HG03354 (cell line): ENCODE results near the gene OR7C2.
"Not testable (repeated sequence)": the region's sequence is repeated elsewhere in the genome, so short reads cannot be mapped to it uniquely, and the experiment has no call there.

ENCODE experiments used
- ATAC-seq: cut with Tn5 transposase; IDR thresholded peaks from one replicate; pipeline ENCODE4 v1.9.1; 2021; ENCODE audit warnings: mild to moderate bottlenecking; ENCODE audit not compliant: unreplicated experiment, poor library complexity, severe bottlenecking

Gene OR7C2

DNA sequence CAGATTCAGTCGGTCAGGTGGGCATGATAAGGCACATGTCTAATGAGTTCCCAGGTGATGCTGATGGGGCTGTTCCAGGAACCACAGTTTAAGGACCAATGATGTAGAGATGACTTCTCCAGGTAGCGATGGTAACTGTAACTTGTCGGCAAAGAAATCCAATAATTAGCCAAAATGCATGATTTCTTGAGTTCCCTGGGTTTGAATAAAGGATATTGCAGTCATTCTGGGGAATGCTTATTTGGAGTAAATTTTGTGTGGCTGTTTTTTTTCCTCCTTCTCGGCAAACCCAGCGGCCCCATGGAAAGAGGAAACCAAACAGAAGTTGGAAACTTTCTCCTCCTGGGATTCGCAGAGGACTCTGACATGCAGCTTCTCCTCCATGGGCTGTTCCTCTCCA, at the start of gene OR7C2:
Gene OR7C2 (plus strand): TSS at position 301 of the 400 bp plus-strand sequence. CDS start 0 bp downstream, at position 301.
- ATAC-seq: no peak

DNA sequence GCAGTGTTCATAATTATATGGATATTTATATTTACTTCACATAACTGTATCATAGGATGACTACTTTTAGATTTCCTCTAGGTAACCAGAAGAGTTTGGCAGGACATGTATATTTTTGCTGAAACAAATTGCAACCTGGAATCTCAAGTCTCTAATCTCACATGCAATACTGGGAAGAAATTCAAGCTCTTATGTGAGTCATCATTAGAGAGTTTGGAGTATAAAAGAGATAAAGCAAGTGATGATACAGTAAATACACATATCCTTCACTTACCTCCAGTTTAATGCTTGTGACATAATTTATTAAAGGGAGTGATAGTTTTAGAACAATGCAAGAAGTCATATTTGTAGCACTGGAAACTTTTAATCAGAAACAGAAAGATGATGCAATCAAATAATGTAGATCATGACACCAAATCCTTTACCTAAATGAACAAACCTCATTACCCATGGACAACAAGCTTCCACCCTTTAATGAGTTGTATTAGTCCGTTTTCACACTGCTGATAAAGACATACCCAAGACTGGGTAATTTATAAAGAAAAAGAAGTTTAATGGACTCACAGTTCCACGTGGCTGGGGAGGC, 39.5 kb upstream of the OR7C2 start:
- ATAC-seq: no peak

DNA sequence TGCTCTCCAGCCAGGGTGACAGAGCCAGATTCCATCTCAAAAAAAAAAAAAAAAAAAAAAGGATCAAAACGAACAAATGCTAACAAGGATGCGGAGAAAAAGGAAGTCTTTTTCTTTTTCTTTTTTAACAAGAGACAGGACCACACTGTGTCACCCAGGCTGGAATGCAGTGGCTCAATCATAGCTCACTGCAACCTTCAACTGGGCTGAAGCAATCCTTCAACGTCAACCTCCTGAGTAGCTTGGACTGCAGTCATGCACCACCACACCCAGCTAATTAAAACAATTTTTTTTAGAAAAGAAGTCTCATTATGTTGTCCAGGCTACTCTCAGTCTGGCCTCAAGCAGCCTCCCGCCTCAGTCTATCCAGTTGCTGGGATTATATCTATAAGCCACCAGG, 34.6 kb upstream of the OR7C2 start:
- ATAC-seq: no peak

DNA sequence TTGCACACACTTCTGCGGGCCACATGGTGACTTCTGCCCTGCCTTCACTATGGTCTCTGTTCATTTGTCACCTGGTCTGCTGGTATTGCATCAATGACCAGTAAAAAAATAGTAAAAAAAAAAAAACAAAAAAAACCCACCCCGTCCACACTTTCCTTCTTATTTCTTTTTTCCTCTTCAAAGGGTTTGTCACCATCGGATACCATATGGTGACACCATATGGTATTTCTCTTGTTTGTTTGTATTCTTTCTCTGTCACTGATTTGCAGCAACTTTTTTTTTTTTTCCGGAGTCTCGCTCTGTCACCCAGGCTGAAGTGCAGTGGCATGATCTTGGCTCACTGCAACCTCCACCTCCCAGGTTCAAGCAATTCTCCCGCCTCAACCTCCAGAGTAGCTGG, 26.2 kb upstream of the OR7C2 start:
- no peak for ATAC-seq

GRCh38 chr19:14916848-14917247, 24.4 kb upstream of the OR7C2 start:
- no peak for ATAC-seq

DNA sequence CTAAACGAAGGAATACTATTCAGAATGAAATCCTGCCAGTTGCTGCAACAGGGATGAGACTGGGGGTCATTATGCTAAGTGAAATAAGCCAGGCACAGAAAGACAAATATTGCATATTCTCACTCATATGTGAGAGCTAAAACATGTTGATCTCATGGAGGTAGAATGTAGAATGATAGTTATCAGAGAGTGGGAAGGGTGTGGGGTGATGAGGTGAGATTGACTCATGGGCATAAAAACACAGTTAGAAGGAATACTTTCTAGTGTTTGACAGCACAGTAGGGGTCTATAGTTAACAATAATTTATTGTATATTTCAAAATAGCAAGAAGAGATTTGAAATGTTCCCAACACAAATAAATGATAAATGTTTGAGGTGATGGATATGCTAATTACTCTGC, 7.8 kb upstream of the OR7C2 start:
- no peak for ATAC-seq

GRCh38 chr19:14940266-14940665, 1.0 kb upstream of the OR7C2 start:
- no peak for ATAC-seq

DNA sequence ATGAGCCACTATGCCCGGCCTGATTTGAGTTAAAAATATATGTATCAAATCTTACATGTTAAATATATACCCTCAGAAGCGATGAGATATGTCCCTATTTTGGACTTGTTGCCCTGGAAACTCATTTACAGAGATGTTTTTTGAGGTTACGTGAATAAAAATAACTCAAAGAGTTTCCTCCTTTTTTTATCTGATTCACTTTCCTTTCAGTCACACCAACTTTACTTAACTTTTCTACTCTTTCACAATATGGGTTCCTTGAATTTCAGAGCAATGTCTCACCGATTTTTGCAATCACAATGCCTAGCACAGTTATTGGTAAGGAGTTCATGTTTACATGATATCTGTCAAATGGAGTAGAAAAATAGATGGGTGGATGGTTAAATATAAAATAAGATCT, 2.3 kb downstream of the OR7C2 start:
- ATAC-seq: no peak

GRCh38 chr19:14944456-14944855, 3.2 kb downstream of the OR7C2 start:
- ATAC-seq: no peak

DNA sequence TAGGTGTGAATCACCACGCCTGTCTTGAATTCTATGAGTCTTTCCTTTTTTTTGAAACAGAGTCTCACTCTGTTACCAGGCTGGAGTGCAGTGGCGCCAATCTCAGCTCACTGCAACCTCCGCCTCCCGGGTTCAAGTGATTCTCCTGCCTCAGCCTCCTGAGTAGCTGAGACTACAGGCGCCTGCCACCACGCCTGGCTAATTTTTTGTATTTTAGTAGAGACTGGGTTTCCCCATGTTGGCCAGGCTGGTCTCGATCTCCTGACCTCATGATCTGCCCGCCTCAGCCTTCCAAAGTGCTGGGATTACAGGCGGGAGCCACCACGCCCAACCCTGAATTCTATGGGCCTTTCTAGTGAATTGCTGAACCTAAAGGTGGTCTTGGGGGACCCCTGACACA, 8.1 kb downstream of the OR7C2 start:
- not testable (repeated sequence) for ATAC-seq

DNA sequence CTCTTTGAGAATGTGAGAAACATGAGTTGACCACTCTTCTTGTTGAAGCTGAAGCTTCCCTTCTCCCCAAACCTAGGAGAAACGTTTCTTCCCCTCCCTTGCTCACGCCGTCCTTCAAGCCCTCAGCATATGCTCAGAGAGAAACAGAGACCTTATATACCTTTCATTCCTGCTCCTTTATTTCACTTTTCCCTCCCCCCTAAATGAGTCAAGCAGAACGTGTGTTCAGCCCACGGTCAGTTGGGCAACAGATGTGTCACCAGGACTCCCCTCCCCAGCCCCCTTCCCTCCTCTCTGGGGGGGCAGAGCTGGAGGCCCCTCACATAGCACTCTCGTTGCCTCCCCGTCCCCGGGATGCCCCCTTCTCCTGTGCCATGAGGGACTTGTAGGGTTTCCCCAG, 8.6 kb downstream of the OR7C2 start:
- no peak for ATAC-seq

DNA sequence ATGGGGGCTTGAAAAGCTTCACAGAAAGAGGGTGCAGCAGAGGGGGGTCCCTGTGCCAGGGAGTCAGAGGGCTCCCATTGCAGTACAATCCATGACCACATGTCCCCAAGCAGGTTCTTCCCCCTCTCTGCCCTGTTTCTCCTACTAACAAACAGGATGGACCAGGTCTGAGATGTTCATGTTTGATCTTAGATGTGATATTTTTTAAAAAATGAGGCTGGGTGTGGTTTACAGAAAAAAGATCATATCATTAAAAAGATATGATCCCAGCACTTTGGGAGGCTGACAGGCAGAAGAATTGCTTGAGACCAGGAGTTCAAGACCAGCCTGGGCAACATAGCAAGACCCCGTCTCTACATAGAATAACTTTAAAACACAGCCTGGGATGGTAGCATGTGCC, 9.1 kb downstream of the OR7C2 start:
- ATAC-seq: no peak

- ATAC-seq: no peak
Observed at GRCh38 chr19:14952767-14953166, 11.5 kb downstream of the OR7C2 start.

DNA sequence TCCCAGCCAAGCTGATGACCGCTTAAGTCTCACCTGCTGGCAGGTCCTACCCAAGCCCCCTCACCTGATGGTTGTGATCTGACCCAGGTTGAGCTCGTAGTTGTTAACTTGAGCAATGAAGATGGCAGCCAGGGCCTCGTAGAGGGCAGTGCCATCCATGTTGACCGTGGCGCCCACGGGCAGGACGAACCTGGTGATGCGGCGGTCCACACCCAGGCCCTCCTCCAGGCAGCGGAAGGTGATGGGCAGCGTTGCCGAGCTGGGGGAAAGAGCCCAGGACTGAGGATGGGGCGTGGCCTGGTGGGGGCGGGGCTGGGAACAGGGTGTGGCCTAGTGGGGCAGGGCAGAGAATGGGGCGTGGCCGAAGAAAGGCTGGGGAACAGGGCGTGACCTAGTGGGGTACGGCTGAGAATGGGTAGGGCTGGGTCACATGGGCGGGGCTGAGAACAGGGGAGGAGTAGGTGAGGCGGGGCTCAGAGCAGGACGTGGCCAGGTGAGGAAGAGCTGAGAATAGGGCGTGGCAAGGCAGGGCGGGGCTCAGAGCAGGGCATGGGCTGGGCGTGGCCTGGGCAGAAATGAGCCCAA, 12.9 kb downstream of the OR7C2 start:
- no peak for ATAC-seq

DNA sequence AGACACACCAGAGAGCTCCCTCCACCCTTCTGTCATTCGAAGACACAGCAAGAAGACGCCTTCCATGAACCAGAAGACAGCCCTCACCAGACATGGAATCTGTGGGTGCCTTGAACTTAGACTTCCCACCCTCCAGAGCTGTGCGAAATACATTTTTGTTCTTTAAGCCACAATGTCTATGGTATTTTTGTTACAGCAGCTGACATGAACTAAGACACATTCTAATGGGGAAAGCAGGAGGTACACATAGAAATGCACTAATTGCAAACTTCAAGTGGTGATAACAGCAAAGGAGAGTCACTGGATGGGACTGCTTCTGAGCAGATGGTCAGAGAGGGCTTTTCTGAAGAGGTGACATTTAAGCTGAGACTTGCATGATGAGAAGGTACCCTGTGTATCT, 16.2 kb downstream of the OR7C2 start:
- no peak for ATAC-seq

- no peak for ATAC-seq
Observed at GRCh38 chr19:14959263-14959662, 18.0 kb downstream of the OR7C2 start.

DNA sequence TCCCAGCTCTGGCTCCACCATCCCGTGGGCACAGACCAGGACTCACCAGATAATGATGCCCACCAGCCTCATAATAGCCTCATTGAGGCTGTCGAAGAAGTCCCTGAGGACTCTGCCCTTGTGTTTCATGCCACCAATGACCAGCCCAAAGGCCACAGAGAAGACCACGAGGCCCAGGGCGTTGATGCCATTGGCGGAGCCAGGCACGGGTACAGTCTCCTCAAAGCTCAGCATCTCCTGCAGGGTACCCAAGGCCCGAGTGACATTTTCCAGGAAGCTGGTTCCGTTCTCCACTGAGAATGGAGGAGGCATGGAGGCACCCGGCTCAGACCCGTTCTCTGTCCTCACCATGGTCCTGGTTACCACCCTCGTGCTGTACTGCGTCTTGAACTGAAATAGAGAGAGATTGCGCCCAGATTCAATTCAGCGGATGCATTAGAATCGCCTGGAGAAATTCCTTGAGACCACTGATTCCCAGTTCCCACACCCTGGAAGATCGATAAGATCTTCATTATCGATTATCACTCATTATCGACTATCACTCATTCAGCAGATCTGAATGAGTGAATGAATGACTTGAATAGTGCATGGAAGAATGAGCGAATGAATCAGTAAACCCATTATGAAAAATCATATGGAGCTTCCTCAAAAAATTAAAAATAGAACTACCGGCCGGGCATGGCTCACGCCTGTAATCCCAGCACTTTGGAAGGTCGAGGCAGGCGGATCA, 20.8 kb downstream of the OR7C2 start:
- no peak for ATAC-seq

- no peak for ATAC-seq
Observed at GRCh38 chr19:14968247-14968646, 27.0 kb downstream of the OR7C2 start.

GRCh38 chr19:14971474-14971873, 30.2 kb downstream of the OR7C2 start:
- no peak for ATAC-seq

DNA sequence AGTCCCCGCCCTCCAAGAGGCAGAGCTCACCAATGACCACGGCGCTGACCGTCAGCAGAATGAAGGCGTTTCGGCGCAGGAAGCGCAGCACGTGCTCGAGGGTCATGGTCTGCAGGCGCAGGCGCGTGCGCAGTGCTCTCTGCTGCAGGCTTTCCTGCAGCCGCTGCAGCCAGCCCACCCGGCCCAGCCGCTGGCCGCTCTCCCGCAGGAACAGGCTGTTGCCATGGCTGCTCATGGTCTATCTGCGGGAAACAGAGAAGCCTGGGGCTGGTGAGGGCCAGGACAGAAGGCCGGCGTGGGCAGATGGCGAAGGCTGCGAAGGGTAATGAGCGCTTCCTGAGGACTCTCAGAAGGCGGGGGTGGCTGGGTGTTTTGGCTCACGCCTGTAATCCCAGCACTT, 31.4 kb downstream of the OR7C2 start:
- no peak for ATAC-seq

DNA sequence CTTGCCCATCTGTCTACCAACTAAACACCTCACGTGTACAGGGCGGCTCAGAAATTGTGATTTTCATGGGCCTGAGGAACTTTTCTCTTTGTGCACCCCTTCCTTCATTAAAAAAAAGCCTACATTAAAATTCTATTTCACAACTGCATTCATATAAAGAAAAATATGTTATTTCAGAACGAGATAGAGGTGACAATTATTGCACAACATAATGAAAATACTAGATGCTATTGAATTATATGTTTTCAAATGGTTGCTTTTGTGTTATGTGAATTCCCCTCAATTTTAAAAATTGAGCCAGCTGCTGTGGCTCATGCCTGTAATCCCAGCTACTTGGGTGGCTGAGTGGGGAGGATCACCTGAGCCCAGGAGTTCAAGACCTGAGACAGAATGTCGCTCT, 33.2 kb downstream of the OR7C2 start:
- no peak for ATAC-seq
